Small intestine (tissue), 16 donors: Measurements from ENCODE around the gene KRTAP20-2. TPM values are rescaled to one million over a fixed set of nuclear protein-coding genes. Genes with fewer than 3 reads are reported as not detected.

Experiments used
- DNase-seq, 2 donors: peaks; one replicate each; pipeline versions ENCODE4 v3.0.0 to v3.0.0-alpha.2; 2013
- FAIRE-seq: peaks from 2 replicates; lab custom pipeline; 2012; peaks lifted over from hg19 to GRCh38; lab: Jason Lieb, UNC
- H3K27ac ChIP-seq, 3 donors: one replicate each; pipeline ENCODE4 v1.5.1; 2013; ENCODE audit warnings: low read length in 2 of 3, mild to moderate bottlenecking in 2 of 3, control low read depth in 1 of 3, inconsistent platforms in 1 of 3, low read depth in 1 of 3, moderate library complexity in 1 of 3
- H3K27me3 ChIP-seq, 3 donors: one replicate each; pipeline ENCODE4 v1.6.1; 2013; ENCODE audit warnings: low read length in 3 of 3, inconsistent platforms in 1 of 3; ENCODE audit not compliant: control insufficient read depth in 3 of 3, insufficient read depth in 3 of 3
- H3K36me3 ChIP-seq, 3 donors: one replicate each; pipeline ENCODE4 v1.6.1; 2013; ENCODE audit warnings: low read length in 3 of 3, inconsistent platforms in 1 of 3, low read depth in 1 of 3, mild to moderate bottlenecking in 1 of 3, moderate library complexity in 1 of 3; ENCODE audit not compliant: control insufficient read depth in 3 of 3, insufficient read depth in 2 of 3
- H3K4me1 ChIP-seq, 3 donors: one replicate each; pipeline ENCODE4 v1.6.1; 2013; ENCODE audit warnings: low read length in 2 of 3, inconsistent platforms in 1 of 3, low read depth in 1 of 3, mild to moderate bottlenecking in 1 of 3, moderate library complexity in 1 of 3; ENCODE audit not compliant: control insufficient read depth in 3 of 3, insufficient read depth in 2 of 3
- H3K4me3 ChIP-seq, 3 donors: one replicate each; pipeline ENCODE4 v1.5.1; 2013; ENCODE audit warnings: low read length in 3 of 3, control low read depth in 1 of 3, inconsistent platforms in 1 of 3, low read depth in 1 of 3, mild to moderate bottlenecking in 1 of 3, moderate library complexity in 1 of 3
- H3K9me3 ChIP-seq, 2 donors: one replicate each; pipeline ENCODE4 v1.6.1; 2013; ENCODE audit warnings: low read depth in 1 of 2, low read length in 1 of 2; ENCODE audit not compliant: control insufficient read depth in 2 of 2, insufficient read depth in 1 of 2
- WGBS, 3 donors: extraction: QIAGEN DNeasy Blood & Tissue Kit; methylation state at CpG; one replicate each; pipeline ENCODE4 v1.1.7; 2013; 5-methylcytosine and 5-hydroxymethylcytosine counted together
- long read RNA-seq, 10 donors: transcript quantifications; one replicate each; lab custom pipeline, GENCODE V29; 2026
- polyA plus RNA-seq, 4 donors: library from polyadenylated mRNA; stranded (reverse) in 3 of 4; unstranded in 1 of 4; fragments of 200-250 nt in 3 of 4; fragments of 120-200 nt in 1 of 4; gene quantifications; one replicate each; pipeline versions ENCODE4 v1.2.1 to v1.2.3, GENCODE V29; 2013
- donor health status: healthy with polysubstance abuse.
- donor health status: control.
- donor health status: control.
- donor health status: Bipolar disorder and iron deficiency.
- donor health status: healthy.

Gene KRTAP20-2
- polyA plus RNA-seq, result not detected
- long read RNA-seq, donor 1, result 0 reads
- long read RNA-seq, donor 2, result 0 reads
- long read RNA-seq, donor 3, result 0 reads
- long read RNA-seq, donor 4, result 0 reads
- long read RNA-seq, donor 5, result 0 reads
- long read RNA-seq, donor 6, result 0 reads
- long read RNA-seq, donor 7, result 0 reads
- long read RNA-seq, donor 8, result 0 reads
- long read RNA-seq, donor 9, result 0 reads
- long read RNA-seq, donor 10, result 0 reads

DNA sequence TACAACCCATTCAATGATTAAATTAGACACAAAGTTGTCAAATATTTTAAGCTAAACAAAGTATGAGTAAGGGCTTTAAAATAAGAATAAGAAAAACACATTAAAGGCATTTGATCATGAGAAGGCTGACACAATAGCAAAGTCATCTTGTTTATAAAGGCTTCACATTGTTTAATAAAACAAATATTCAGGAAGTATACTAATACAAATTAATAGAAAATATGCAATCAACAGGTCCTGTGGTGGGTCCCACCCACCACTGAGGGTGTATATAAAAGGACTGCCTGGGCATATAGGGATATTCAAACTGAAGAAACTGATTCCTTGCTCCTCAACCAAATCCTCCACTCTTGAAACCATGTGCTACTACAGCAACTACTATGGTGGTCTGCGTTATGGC, at the start of gene KRTAP20-2:
KRTAP20-2 (plus strand) TSS at position 301 of the 400 bp plus-strand sequence; CDS start at position 359, 58 bp downstream.
- H3K4me3 ChIP-seq, result no peak within 1 kb of the TSS
- H3K27me3 ChIP-seq, result no peaks in the 10 kb centered on the region
- no peaks in the 10 kb centered on the region for H3K9me3 ChIP-seq
- no peak within 1 kb of the TSS for H3K27ac ChIP-seq
- H3K36me3 ChIP-seq, result no peaks in the 10 kb centered on the region
- 91 to 100% (median 94%) methylated on average over 1 of the region's 1 CpG for WGBS, 3 donors
- FAIRE-seq, result no peak
- no peaks in the 10 kb centered on the region for H3K4me1 ChIP-seq
- no peak for DNase-seq

DNA sequence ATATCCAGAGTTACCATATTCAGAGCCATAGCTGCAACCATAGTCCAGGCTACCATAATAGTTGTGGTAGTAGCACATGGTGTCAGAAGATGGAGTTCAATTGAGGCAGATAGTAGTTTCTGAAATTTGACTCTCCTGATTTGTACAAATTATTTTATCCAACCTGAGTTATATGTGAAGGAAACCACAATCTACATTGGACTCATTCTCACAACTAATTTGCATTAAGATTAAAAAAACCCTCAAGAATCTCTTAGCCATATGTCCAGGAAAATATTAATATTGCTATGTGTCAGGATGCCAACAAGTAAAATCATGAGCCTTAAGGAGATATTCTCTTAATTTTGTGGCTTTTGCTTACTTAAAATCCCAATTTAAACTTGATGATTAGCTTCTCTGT, 44.7 kb upstream of the KRTAP20-2 start, which contains the start of gene KRTAP22-2:
KRTAP22-2 (minus strand) TSS at position 101 of the 400 bp plus-strand sequence.
- no peaks in the 10 kb centered on the region for H3K36me3 ChIP-seq
- H3K27me3 ChIP-seq, result no peaks in the 10 kb centered on the region
- peaks cover 0 to 2% of the 10 kb centered on the region in 2 donors for H3K9me3 ChIP-seq
- DNase-seq, result no peak
- no peaks in the 10 kb centered on the region for H3K4me1 ChIP-seq
- no peak for FAIRE-seq
- H3K27ac ChIP-seq, result no peak within 1 kb of the TSS
- H3K4me3 ChIP-seq, result no peak within 1 kb of the TSS

DNA sequence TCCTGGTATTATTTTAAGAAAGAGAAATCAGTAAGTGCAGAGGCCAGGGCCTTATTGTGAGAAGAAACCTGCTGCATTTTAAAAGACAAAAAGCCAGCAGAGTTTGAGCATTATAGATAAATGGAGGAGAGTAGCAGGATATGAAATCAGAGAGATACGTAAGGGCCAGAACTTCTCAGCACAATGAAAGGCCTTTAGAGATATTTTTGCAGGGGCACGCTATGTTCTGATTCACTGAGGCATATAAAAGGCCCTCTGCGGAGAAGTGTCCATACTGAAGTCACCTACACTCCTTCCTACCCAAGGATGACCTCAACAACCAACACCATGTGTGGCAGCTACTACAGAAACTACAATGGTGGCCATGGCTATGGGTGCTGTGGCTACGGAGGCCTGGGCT, 42.9 kb upstream of the KRTAP20-2 start, which contains the start of gene KRTAP6-3:
KRTAP6-3 (plus strand) TSS at position 301 of the 400 bp plus-strand sequence; CDS start at position 307, 6 bp downstream.
- Histone ChIP-seq H3K4me1 (no peaks in the 10 kb centered on the region), H3K27ac (no peak within 1 kb of the TSS), H3K27me3 (no peaks in the 10 kb centered on the region), H3K9me3 (peaks cover 0 to 2% of the 10 kb centered on the region in 2 donors), H3K36me3 (no peaks in the 10 kb centered on the region), H3K4me3 (no peak within 1 kb of the TSS)
- no peak for FAIRE-seq
- no peak for DNase-seq
- WGBS, 3 donors, result 91 to 97% (median 92%) methylated on average over 4 of the region's 4 CpGs

DNA sequence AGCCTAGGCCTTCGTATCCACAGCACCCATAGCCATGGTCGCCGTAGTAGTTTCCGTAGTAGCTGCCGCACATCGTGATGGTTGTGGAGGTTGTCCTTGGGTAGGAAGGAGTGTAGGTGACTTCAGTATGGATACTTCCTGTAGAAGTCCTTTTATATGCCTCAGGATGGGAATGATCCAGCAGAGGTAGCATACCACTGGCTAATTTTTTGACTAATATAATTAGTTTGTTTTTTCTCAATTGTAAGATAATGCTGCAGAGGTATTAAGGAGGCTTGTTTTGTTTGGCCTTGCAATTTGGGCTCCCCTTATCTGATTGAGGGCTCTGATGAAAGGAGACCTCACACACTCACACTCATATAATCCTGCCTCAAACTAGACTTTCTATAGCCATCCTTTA, 36.2 kb upstream of the KRTAP20-2 start, which contains the start of gene KRTAP6-2:
KRTAP6-2 (minus strand) TSS at position 101 of the 400 bp plus-strand sequence; CDS start at position 73, 28 bp downstream.
- Histone ChIP-seq H3K27me3 (no peaks in the 10 kb centered on the region), H3K27ac (no peak within 1 kb of the TSS), H3K36me3 (no peaks in the 10 kb centered on the region), H3K4me1 (no peaks in the 10 kb centered on the region), H3K9me3 (peaks cover 0 to 5% of the 10 kb centered on the region in 2 donors), H3K4me3 (no peak within 1 kb of the TSS)
- DNase-seq (no peak), FAIRE-seq (no peak)
- 95 to 97% (median 96%) methylated on average over 6 of the region's 6 CpGs for WGBS, 3 donors

DNA sequence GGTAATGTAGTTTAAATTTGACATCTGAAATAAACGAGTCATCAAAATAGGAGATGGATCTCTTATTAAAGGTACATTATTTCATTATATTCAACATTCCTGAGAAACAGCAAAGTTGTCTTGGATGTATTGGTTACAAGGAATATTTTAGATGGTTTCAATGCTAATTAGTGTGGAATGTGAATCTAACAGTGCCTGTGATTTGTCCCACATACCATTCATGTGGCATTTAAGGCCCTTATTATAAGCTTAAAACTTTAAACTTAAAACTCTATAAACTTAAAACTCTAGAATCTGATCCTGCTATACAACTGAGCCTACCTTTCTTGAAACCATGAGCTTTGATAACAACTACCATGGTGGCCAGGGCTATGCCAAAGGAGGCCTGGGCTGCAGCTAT, 34.2 kb upstream of the KRTAP20-2 start, which contains the start of gene KRTAP22-1:
KRTAP22-1 (plus strand) TSS at position 301 of the 400 bp plus-strand sequence.
- H3K4me3 ChIP-seq, result no peak within 1 kb of the TSS
- peaks cover 0 to 9% of the 10 kb centered on the region in 2 donors for H3K9me3 ChIP-seq
- no peak within 1 kb of the TSS for H3K27ac ChIP-seq
- 48 to 97% (median 50%) methylated on average over 1 of the region's 1 CpG for WGBS, 3 donors
- no peak for FAIRE-seq
- H3K36me3 ChIP-seq, result no peaks in the 10 kb centered on the region
- H3K27me3 ChIP-seq, result no peaks in the 10 kb centered on the region
- no peaks in the 10 kb centered on the region for H3K4me1 ChIP-seq
- DNase-seq, result no peak

DNA sequence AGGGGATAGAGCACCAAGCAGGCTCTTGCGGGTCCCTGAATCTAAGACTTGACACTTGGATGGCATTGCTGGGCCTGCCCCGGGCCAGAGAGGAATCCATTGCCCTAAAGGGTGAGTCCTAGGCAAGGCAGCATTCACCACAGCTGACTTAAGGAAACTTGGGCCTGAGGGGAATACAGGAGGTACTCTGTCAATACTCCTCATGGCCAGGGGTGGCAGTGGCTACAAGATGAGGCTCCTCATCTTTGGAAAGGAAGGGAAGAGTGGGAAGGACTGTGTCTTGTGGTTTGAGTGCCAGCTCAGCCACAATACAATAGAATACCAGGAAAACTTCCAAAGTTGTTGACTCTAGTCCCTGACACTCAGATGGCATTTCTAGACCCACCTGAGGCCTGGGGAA, 29.0 kb upstream of the KRTAP20-2 start:
- DNase-seq, result no peak
- no peak for FAIRE-seq
- Histone ChIP-seq H3K4me1 (no peaks in the 10 kb centered on the region), H3K4me3 (no peak overlapping the region), H3K36me3 (no peaks in the 10 kb centered on the region), H3K9me3 (peaks cover 0 to 12% of the 10 kb centered on the region in 2 donors), H3K27me3 (no peaks in the 10 kb centered on the region), H3K27ac (no peak overlapping the region)
- WGBS, 3 donors, result 64 to 93% (median 86%) methylated on average over 2 of the region's 2 CpGs

DNA sequence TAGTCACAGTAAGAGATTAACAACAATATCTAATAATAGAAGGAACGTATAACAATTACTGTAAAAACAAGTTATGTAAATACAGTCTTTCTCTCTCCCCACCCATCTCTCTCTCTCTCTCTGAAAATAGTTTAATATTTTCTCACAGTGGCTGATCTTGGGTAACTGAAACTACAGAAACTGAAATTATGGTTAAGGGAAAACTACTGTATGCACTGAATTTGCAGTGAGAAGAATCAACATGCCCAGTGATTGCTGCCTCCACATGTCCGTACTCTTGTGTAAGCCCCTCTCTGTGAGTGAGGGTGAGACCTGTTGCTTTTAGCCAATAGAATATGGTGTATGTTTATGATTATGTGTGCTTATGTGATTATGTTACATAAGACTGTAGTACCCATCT, 22.9 kb upstream of the KRTAP20-2 start:
- no peaks in the 10 kb centered on the region for H3K27me3 ChIP-seq
- no peak overlapping the region for H3K27ac ChIP-seq
- no peak for FAIRE-seq
- no peak overlapping the region for H3K4me3 ChIP-seq
- H3K9me3 ChIP-seq, result peaks cover 0 to 6% of the 10 kb centered on the region in 2 donors
- no peak for DNase-seq
- no peaks in the 10 kb centered on the region for H3K4me1 ChIP-seq
- WGBS, 3 donors, result 80 to 89% (median 87%) methylated on average over 2 of the region's 2 CpGs
- no peaks in the 10 kb centered on the region for H3K36me3 ChIP-seq

DNA sequence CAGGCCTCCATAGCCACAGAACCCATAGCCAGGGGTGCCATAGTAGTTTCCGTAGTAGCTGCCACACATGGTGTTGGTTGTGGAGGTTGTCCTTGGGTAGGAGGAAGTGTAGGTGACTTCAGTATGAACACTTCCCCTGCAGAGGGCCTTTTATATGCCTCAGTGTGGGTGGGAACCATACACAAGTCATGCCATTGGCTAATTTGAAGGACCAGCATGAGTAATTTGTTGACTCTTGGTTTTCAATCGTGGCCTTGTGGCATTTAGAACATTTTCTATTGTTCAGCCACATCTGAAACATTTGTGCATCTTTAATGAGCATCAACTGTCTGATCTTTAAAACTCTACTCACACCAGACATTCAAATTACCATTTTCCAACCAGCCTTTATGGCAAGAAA, 21.2 kb upstream of the KRTAP20-2 start, which contains the start of gene KRTAP6-1:
KRTAP6-1 (minus strand) TSS at position 95 of the 400 bp plus-strand sequence; CDS start at position 69, 26 bp downstream.
- WGBS, 3 donors, result 51 to 80% (median 53%) methylated on average over 2 of the region's 2 CpGs
- peaks cover 0 to 3% of the 10 kb centered on the region in 2 donors for H3K9me3 ChIP-seq

More for the DNA sequence above, 21.2 kb upstream of the KRTAP20-2 start, which contains the start of gene KRTAP6-1:
- no peaks in the 10 kb centered on the region for H3K27me3 ChIP-seq
- H3K4me1 ChIP-seq, result no peaks in the 10 kb centered on the region
- H3K36me3 ChIP-seq, result no peaks in the 10 kb centered on the region
- H3K4me3 ChIP-seq, result no peak within 1 kb of the TSS
- H3K27ac ChIP-seq, result no peak within 1 kb of the TSS
- no peak for DNase-seq
- no peak for FAIRE-seq
